Measurements from ENCODE around the gene ITGA4.

- TF ChIP-seq CTCF (IDR thresholded peaks at IDR 0.05) (no peak), POLR2A (IDR thresholded peaks at IDR 0.05) (no peak)
These were observed 30.5 kb upstream of the ITGA4 start for GRCh38 chr2:181426672-181427071.

Data from ovary (tissue), 3 donors.